ENCODE results near the gene CCR6. TPM values are rescaled to one million over a fixed set of nuclear protein-coding genes. Genes with fewer than 3 reads are reported as not detected.

CCR6 gene
- total and polyA plus RNA-seq, 2 of the 8 experiments (the other 6 are each of a cell fraction or from before 2014, with no cell fraction given) = 0.06 TPM; not detected in 1

DNA sequence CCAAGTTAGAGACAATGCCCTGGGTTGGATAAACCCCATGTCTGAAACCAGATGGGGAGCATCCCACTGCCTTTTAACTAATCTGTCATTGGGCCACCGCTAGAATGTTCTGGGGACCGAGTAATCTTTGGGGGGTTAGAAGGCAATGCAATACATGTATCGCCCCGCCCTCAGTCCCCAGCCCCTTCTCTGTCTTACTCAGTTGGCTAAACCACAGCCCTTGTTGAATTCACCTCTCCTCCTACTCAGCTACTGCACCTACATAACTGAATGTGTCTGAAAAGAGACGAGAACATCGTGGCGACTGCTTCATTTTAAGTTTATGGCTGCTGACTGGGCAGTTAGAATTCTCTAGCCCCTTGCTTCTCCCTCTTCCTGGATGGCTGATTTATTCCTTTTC lies 15.1 kb upstream of the CCR6 start (continued):
- TF ChIP-seq RNF2 (IDR thresholded peaks at IDR 0.05; ENCODE audit: borderline replicate concordance, low read depth, low read length, missing control alignments, poor library complexity, severe bottlenecking) (no peak), TBP (IDR thresholded peaks at IDR 0.05; ENCODE audit: low read depth, low read length) (no peak), TCF12 (IDR thresholded peaks at IDR 0.05; ENCODE audit: low read depth, low read length) (no peak), MAX (IDR thresholded peaks at IDR 0.05) (no peak), PHF8 (conservative IDR thresholded peaks at IDR 0.05; ENCODE audit: low read depth, low read length) (no peak)

Data from H1 (cell line).